Lung (tissue), 12 donors: ENCODE data around the gene KIAA1958. TPM values are rescaled to one million over a fixed set of nuclear protein-coding genes. Genes with fewer than 3 reads are reported as not detected.
A peak's percentile ranks its signal among the peaks of the same experiment; 100 is the strongest.
"Not testable (repeated sequence)": the region's sequence is repeated elsewhere in the genome, so short reads cannot be mapped to it uniquely, and the experiment has no call there.

ENCODE experiments used
- ATAC-seq: fragments of 200-7000 bp; cut with Tn5 transposase; one replicate; pipeline ENCODE4 v1.9.1; 2020; ENCODE audit warnings: moderate number of reproducible peaks; ENCODE audit not compliant: insufficient read depth, low FRiP score
- DNase-seq, 3 donors: peaks; one replicate each; pipeline ENCODE4 v3.0.0-alpha.2; 2013 to 2017
- H3K27ac ChIP-seq, 2 donors: one replicate each; pipeline ENCODE4 v1.5.1; 2013; ENCODE audit warnings: mild to moderate bottlenecking in 2 of 2, moderate library complexity in 2 of 2, control low read depth in 1 of 2, inconsistent platforms in 1 of 2, low read depth in 1 of 2, low read length in 1 of 2
- H3K27me3 ChIP-seq, 3 donors: one replicate each; pipeline ENCODE4 v1.5.1; 2013; ENCODE audit warnings: low read length in 2 of 3; ENCODE audit not compliant: control insufficient read depth in 3 of 3, insufficient read depth in 3 of 3
- H3K36me3 ChIP-seq, 4 donors: one replicate each; pipeline ENCODE4 v1.5.1; 2013; ENCODE audit warnings: low read length in 4 of 4, mild to moderate bottlenecking in 1 of 4, moderate library complexity in 1 of 4; ENCODE audit not compliant: control insufficient read depth in 4 of 4, insufficient read depth in 4 of 4
- H3K4me1 ChIP-seq, 5 donors: one replicate each; pipeline ENCODE4 v1.5.1; 2013; ENCODE audit warnings: low read length in 5 of 5, mild to moderate bottlenecking in 2 of 5, moderate library complexity in 1 of 5; ENCODE audit not compliant: control insufficient read depth in 5 of 5, insufficient read depth in 5 of 5
- H3K4me3 ChIP-seq: one replicate; pipeline ENCODE4 v1.5.1; 2013; ENCODE audit warnings: mild to moderate bottlenecking, control low read depth, moderate library complexity
- H3K9ac ChIP-seq, 2 donors: one replicate each; pipeline ENCODE4 v1.5.1; 2013; ENCODE audit warnings: low read length in 2 of 2, control low read depth in 1 of 2; ENCODE audit not compliant: insufficient read depth in 1 of 2
- H3K9me3 ChIP-seq, 4 donors: one replicate each; pipeline ENCODE4 v1.5.1; 2013; ENCODE audit warnings: low read length in 3 of 4, mild to moderate bottlenecking in 1 of 4, moderate library complexity in 1 of 4; ENCODE audit not compliant: control insufficient read depth in 4 of 4, insufficient read depth in 3 of 4
- CTCF ChIP-seq: IDR thresholded peaks from 2 replicates; pipeline ENCODE4 v1.5.1; 2012; ENCODE audit warnings: mild to moderate bottlenecking; ENCODE audit errors: control extremely low read depth, extremely low read depth
- WGBS, 2 donors: extraction: QIAGEN DNeasy Blood & Tissue Kit; methylation state at CpG; one replicate each; pipeline ENCODE4 v1.1.7; 2013; 5-methylcytosine and 5-hydroxymethylcytosine counted together
- polyA plus RNA-seq, 2 donors: library from polyadenylated mRNA; stranded (reverse); fragments of 200-250 nt; gene quantifications; one replicate each; pipeline ENCODE4 v1.2.1, GENCODE V29; 2013
- total RNA-seq, 2 donors: library from RNA; depleted of rRNA in 1 of 2; stranded (reverse); fragments of >200 nt in 1 of 2; gene quantifications; one replicate each; pipeline ENCODE4 v1.2.1, GENCODE V29; 2014 to 2021
- donor health status: control.
- donor health status: control.
- donor health status: Bipolar disorder and iron deficiency.
- donor health status: healthy.
- donor health status: DM: yes; HTN: yes; CAD: no.

KIAA1958 gene
- total and polyA plus RNA-seq, 4 donors, result 2.0 to 24.0 (median 6.8) TPM

- Histone ChIP-seq H3K4me1 (peaks cover 0 to 5% (median 0%) of the 10 kb centered on the region in 5 donors), H3K9me3 (no peaks in the 10 kb centered on the region), H3K27ac (no peak overlapping the region), H3K27me3 (no peaks in the 10 kb centered on the region), H3K4me3 (no peak overlapping the region), H3K36me3 (no peaks in the 10 kb centered on the region), H3K9ac (no peak overlapping the region)
- TF ChIP-seq CTCF, result no peak
- 89 to 90% methylated on average over 2 of the region's 2 CpGs for WGBS, 2 donors
- DNase-seq (no peak), ATAC-seq (no peak)
Measured at GRCh38 chr9:112669326-112669725, 182.7 kb downstream of the KIAA1958 start.

GRCh38 chr9:112670991-112671625 lies 184.5 kb downstream of the KIAA1958 start:
- no peak overlapping the region for H3K4me3 ChIP-seq
- H3K36me3 ChIP-seq, result no peaks in the 10 kb centered on the region
- H3K27ac ChIP-seq, result no peak overlapping the region
- WGBS, 2 donors, result 39 to 64% methylated on average over 7 of the region's 7 CpGs
- H3K4me1 ChIP-seq, result peaks cover 0 to 5% (median 0%) of the 10 kb centered on the region in 5 donors
- DNase-seq (peak in 2 of 3 donors; percentile 64 to 68), ATAC-seq (no peak)
- H3K9me3 ChIP-seq, result no peaks in the 10 kb centered on the region
- no peak overlapping the region for H3K9ac ChIP-seq
- H3K27me3 ChIP-seq, result no peaks in the 10 kb centered on the region
- TF ChIP-seq CTCF, result no peak

- H3K27me3 ChIP-seq, DNase-seq, H3K36me3 ChIP-seq, H3K4me3 ChIP-seq, H3K4me1 ChIP-seq, H3K27ac ChIP-seq, H3K9me3 ChIP-seq, ATAC-seq, H3K9ac ChIP-seq: not testable (repeated sequence)
- WGBS, 2 donors, result 92 to 97% methylated on average over 4 of the region's 4 CpGs
Measured at GRCh38 chr9:112673221-112673620, 186.6 kb downstream of the KIAA1958 start.

GRCh38 chr9:112677040-112677439 lies 190.4 kb downstream of the KIAA1958 start:
- H3K36me3 ChIP-seq, result no peaks in the 10 kb centered on the region
- H3K27ac ChIP-seq, result no peak overlapping the region
- ATAC-seq, result no peak
- no peak overlapping the region for H3K9ac ChIP-seq
- peaks cover 0 to 9% (median 4%) of the 10 kb centered on the region in 4 donors for H3K9me3 ChIP-seq
- H3K4me1 ChIP-seq, result no peaks in the 10 kb centered on the region
- no peak overlapping the region for H3K4me3 ChIP-seq
- DNase-seq, result no peak
- TF ChIP-seq CTCF, result no peak
- H3K27me3 ChIP-seq, result no peaks in the 10 kb centered on the region
